CD4-positive, alpha-beta memory T cell (primary cell): ENCODE data around the gene ARSH. TPM values are rescaled to one million over a fixed set of nuclear protein-coding genes. Genes with fewer than 3 reads are reported as not detected.

Source experiments
- CTCF ChIA-PET: fragments of 350-600 bp; sonication (Branson Sonifier 250); formaldehyde crosslinking; loops from one replicate; lab custom pipeline; 2021; ENCODE audit warnings: inconsistent platforms; ENCODE audit not compliant: partially characterized antibody; lab: Charles Lee
- POLR2A ChIA-PET: fragments of 350-600 bp; sonication (Branson Sonifier 250); formaldehyde crosslinking; loops from one replicate; lab custom pipeline; 2021; ENCODE audit not compliant: partially characterized antibody; lab: Charles Lee
- DNase-seq, 5 donors: peaks; one replicate each; pipeline versions ENCODE4 v3.0.0 to v3.0.0-alpha.2; 2020 to 2022; ENCODE audit warnings: mixed read lengths in 1 of 5
- H3K27ac ChIP-seq: one replicate; pipeline ENCODE4 v1.7.0; 2013; ENCODE audit warnings: low read depth, low read length
- H3K27me3 ChIP-seq: 2 replicates; pipeline ENCODE4 v1.7.0; 2013; ENCODE audit warnings: mild to moderate bottlenecking, low read length, moderate library complexity; ENCODE audit not compliant: insufficient read depth
- H3K36me3 ChIP-seq: 2 replicates; pipeline ENCODE4 v1.7.0; 2013; ENCODE audit warnings: mild to moderate bottlenecking, low read length, moderate library complexity; ENCODE audit not compliant: insufficient read depth
- H3K4me1 ChIP-seq: 2 replicates; pipeline ENCODE4 v1.7.0; 2013; ENCODE audit warnings: mild to moderate bottlenecking, low read length, moderate library complexity; ENCODE audit not compliant: insufficient read depth
- H3K4me3 ChIP-seq, 2 donors: one replicate each; pipeline ENCODE4 v1.7.0; 2013; ENCODE audit warnings: low read length in 2 of 2, mild to moderate bottlenecking in 1 of 2
- H3K9me3 ChIP-seq, 2 donors: one replicate each; pipeline ENCODE4 v1.7.0; 2013; ENCODE audit warnings: low read length in 2 of 2, control low read depth in 1 of 2; ENCODE audit not compliant: control insufficient read depth in 1 of 2
- H3K27ac Mint-ChIP-seq, 7 donors: one replicate each; pipeline ENCODE4 v1.8.0; 2020 to 2021; ENCODE audit warnings: mixed read lengths in 7 of 7, mild to moderate bottlenecking in 6 of 7, inconsistent platforms in 3 of 7, moderate library complexity in 3 of 7
- H3K27me3 Mint-ChIP-seq, 2 donors: one replicate each; pipeline ENCODE4 v1.8.0; 2020 to 2021; ENCODE audit warnings: mixed read lengths in 2 of 2
- H3K36me3 Mint-ChIP-seq, 2 donors: one replicate each; pipeline ENCODE4 v1.8.0; 2020 to 2021; ENCODE audit warnings: mixed read lengths in 2 of 2, inconsistent platforms in 1 of 2, mild to moderate bottlenecking in 1 of 2
- H3K4me1 Mint-ChIP-seq, 4 donors: one replicate each; pipeline ENCODE4 v1.8.0; 2020 to 2021; ENCODE audit warnings: mixed read lengths in 4 of 4, mild to moderate bottlenecking in 1 of 4
- H3K4me3 Mint-ChIP-seq, 8 donors: one replicate each; pipeline ENCODE4 v1.8.0; 2020 to 2021; ENCODE audit warnings: mixed read lengths in 8 of 8, mild to moderate bottlenecking in 7 of 8, moderate library complexity in 6 of 8, inconsistent platforms in 3 of 8
- H3K9me3 Mint-ChIP-seq, 8 donors: one replicate each; pipeline ENCODE4 v1.8.0; 2020 to 2021; ENCODE audit warnings: mixed read lengths in 8 of 8, mild to moderate bottlenecking in 5 of 8, inconsistent platforms in 3 of 8, moderate library complexity in 1 of 8
- intact Hi-C: fragments of 100-400 bp; cut with micrococcal nuclease; formaldehyde crosslinking; loops from one replicate; pipeline ENCODE4 v1.15.1; 2023
- polyA plus RNA-seq, 2 donors: library from polyadenylated mRNA; unstranded; fragments of 300-500 nt; fragmentation: Illumina TruSeq; gene quantifications; one replicate each; pipeline ENCODE4 v1.2.3, GENCODE V29; 2021
- total RNA-seq, 2 experiments: library from RNA; stranded (reverse); gene quantifications; one replicate each; pipeline ENCODE4 v1.2.3, GENCODE V29; 2021

The ARSH gene
- total and polyA plus RNA-seq, 4 experiments from 2014 or later, result not detected

GRCh38 chrX:2984342-2984741, 22.0 kb upstream of the ARSH start:
- intact Hi-C loops, result no loop called here
- Mint-ChIP-seq H3K9me3 (peaks cover 0 to 18% (median under 1%) of the 10 kb centered on the region in 8 donors), H3K4me3 (no peak overlapping the region), H3K27ac (no peak overlapping the region), H3K36me3 (no peaks in the 10 kb centered on the region), H3K27me3 (peaks cover 0 to 4% of the 10 kb centered on the region in 2 donors), H3K4me1 (no peaks in the 10 kb centered on the region)
- H3K27me3 ChIP-seq, result no peaks in the 10 kb centered on the region
- H3K27ac ChIP-seq, result no peak overlapping the region
- no peak overlapping the region for H3K4me3 ChIP-seq
- no peaks in the 10 kb centered on the region for H3K9me3 ChIP-seq
- no peaks in the 10 kb centered on the region for H3K4me1 ChIP-seq
- no peaks in the 10 kb centered on the region for H3K36me3 ChIP-seq
- no peak for DNase-seq
- CTCF ChIA-PET, result no interaction called here
- POLR2A ChIA-PET, result no interaction called here

GRCh38 chrX:2989565-2989964, 16.8 kb upstream of the ARSH start:
- Histone ChIP-seq H3K4me3 (no peak overlapping the region), H3K9me3 (no peaks in the 10 kb centered on the region), H3K27me3 (no peaks in the 10 kb centered on the region), H3K36me3 (no peaks in the 10 kb centered on the region), H3K27ac (no peak overlapping the region), H3K4me1 (no peaks in the 10 kb centered on the region)
- H3K4me1 Mint-ChIP-seq, result no peaks in the 10 kb centered on the region
- peaks cover 0 to 5% of the 10 kb centered on the region in 2 donors for H3K27me3 Mint-ChIP-seq
- no peak overlapping the region for H3K27ac Mint-ChIP-seq
- CTCF ChIA-PET, result no interaction called here
- POLR2A ChIA-PET, result no interaction called here
- intact Hi-C loops, result no loop called here
- no peaks in the 10 kb centered on the region for H3K36me3 Mint-ChIP-seq
- H3K9me3 Mint-ChIP-seq, result peaks cover 0 to 6% (median 0%) of the 10 kb centered on the region in 8 donors
- no peak overlapping the region for H3K4me3 Mint-ChIP-seq
- DNase-seq, result no peak

GRCh38 chrX:3010532-3010931, 4.2 kb downstream of the ARSH start:
- Histone ChIP-seq H3K27ac (no peak overlapping the region), H3K4me3 (no peak overlapping the region), H3K36me3 (no peaks in the 10 kb centered on the region), H3K4me1 (no peaks in the 10 kb centered on the region), H3K9me3 (no peaks in the 10 kb centered on the region), H3K27me3 (no peaks in the 10 kb centered on the region)
- no peaks in the 10 kb centered on the region for H3K36me3 Mint-ChIP-seq
- POLR2A ChIA-PET, result no interaction called here
- CTCF ChIA-PET, result no interaction called here
- intact Hi-C loops, result no loop called here
- H3K27me3 Mint-ChIP-seq, result peaks cover 0 to 1% of the 10 kb centered on the region in 2 donors
- no peak overlapping the region for H3K4me3 Mint-ChIP-seq
- no peaks in the 10 kb centered on the region for H3K4me1 Mint-ChIP-seq
- no peak overlapping the region for H3K27ac Mint-ChIP-seq
- no peak for DNase-seq
- H3K9me3 Mint-ChIP-seq, result peaks cover 0 to 29% (median 21%) of the 10 kb centered on the region in 8 donors

GRCh38 chrX:3017492-3017891, 11.1 kb downstream of the ARSH start:
- Histone ChIP-seq H3K27me3 (no peaks in the 10 kb centered on the region), H3K4me3 (no peak overlapping the region), H3K36me3 (no peaks in the 10 kb centered on the region), H3K9me3 (no peaks in the 10 kb centered on the region), H3K4me1 (no peaks in the 10 kb centered on the region), H3K27ac (no peak overlapping the region)
- no peaks in the 10 kb centered on the region for H3K36me3 Mint-ChIP-seq
- ChIA-PET CTCF (no interaction called here), POLR2A (no interaction called here)
- H3K27me3 Mint-ChIP-seq, result peaks cover 0 to 1% of the 10 kb centered on the region in 2 donors
- intact Hi-C loops, result no loop called here
- H3K4me3 Mint-ChIP-seq, result no peak overlapping the region
- H3K27ac Mint-ChIP-seq, result no peak overlapping the region
- H3K9me3 Mint-ChIP-seq, result peaks cover 0 to 20% (median 10%) of the 10 kb centered on the region in 8 donors
- H3K4me1 Mint-ChIP-seq, result no peaks in the 10 kb centered on the region
- DNase-seq, result no peak

GRCh38 chrX:3024176-3024575, 17.8 kb downstream of the ARSH start:
- no peak overlapping the region for H3K27ac ChIP-seq
- peaks cover 0 to 1% (median 0%) of the 10 kb centered on the region in 4 donors for H3K4me1 Mint-ChIP-seq
- H3K4me3 Mint-ChIP-seq, result no peak overlapping the region
- ChIA-PET POLR2A (no interaction called here), CTCF (no interaction called here)
- DNase-seq, result no peak
- peaks cover 2 to 3% of the 10 kb centered on the region in 2 donors for H3K27me3 Mint-ChIP-seq
- intact Hi-C loops, result no loop called here
- H3K9me3 ChIP-seq, result no peaks in the 10 kb centered on the region
- no peaks in the 10 kb centered on the region for H3K36me3 Mint-ChIP-seq
- no peaks in the 10 kb centered on the region for H3K27me3 ChIP-seq
- no peaks in the 10 kb centered on the region for H3K9me3 Mint-ChIP-seq
- H3K36me3 ChIP-seq, result no peaks in the 10 kb centered on the region
- H3K4me3 ChIP-seq, result no peak overlapping the region
- no peaks in the 10 kb centered on the region for H3K4me1 ChIP-seq
- H3K27ac Mint-ChIP-seq, result no peak overlapping the region

- Histone ChIP-seq H3K36me3 (no peaks in the 10 kb centered on the region), H3K9me3 (no peaks in the 10 kb centered on the region), H3K27me3 (no peaks in the 10 kb centered on the region), H3K27ac (no peak overlapping the region), H3K4me1 (no peaks in the 10 kb centered on the region), H3K4me3 (no peak overlapping the region)
- Mint-ChIP-seq H3K36me3 (no peaks in the 10 kb centered on the region), H3K27ac (no peak overlapping the region), H3K4me1 (peaks cover 0 to 1% (median 0%) of the 10 kb centered on the region in 4 donors), H3K9me3 (peaks cover 0 to 2% (median 0%) of the 10 kb centered on the region in 8 donors), H3K27me3 (peaks cover 2 to 3% of the 10 kb centered on the region in 2 donors), H3K4me3 (no peak overlapping the region)
- intact Hi-C loops, result no loop called here
- POLR2A ChIA-PET, result no interaction called here
- DNase-seq, result no peak
- CTCF ChIA-PET, result no interaction called here
Observed at GRCh38 chrX:3026074-3026815, 19.9 kb downstream of the ARSH start.

GRCh38 chrX:3029129-3029528, 22.8 kb downstream of the ARSH start:
- Mint-ChIP-seq H3K9me3 (peaks cover 0 to 2% (median 0%) of the 10 kb centered on the region in 8 donors), H3K36me3 (no peaks in the 10 kb centered on the region), H3K4me3 (no peak overlapping the region), H3K27ac (peak overlapping the region in 1 of 7 donors; percentile 70), H3K27me3 (peaks cover 2 to 3% of the 10 kb centered on the region in 2 donors), H3K4me1 (peaks cover 0 to 1% (median 0%) of the 10 kb centered on the region in 4 donors)
- H3K36me3 ChIP-seq, result no peaks in the 10 kb centered on the region
- ChIA-PET POLR2A (no interaction called here), CTCF (no interaction called here)
- no peaks in the 10 kb centered on the region for H3K27me3 ChIP-seq
- no peak for DNase-seq
- no peaks in the 10 kb centered on the region for H3K4me1 ChIP-seq
- H3K27ac ChIP-seq, result no peak overlapping the region
- no peaks in the 10 kb centered on the region for H3K9me3 ChIP-seq
- intact Hi-C loops, result no loop called here
- no peak overlapping the region for H3K4me3 ChIP-seq
